Measurements from ENCODE around the gene HK1. TPM values are rescaled to one million over a fixed set of nuclear protein-coding genes. Genes with fewer than 3 reads are reported as not detected.

Gene HK1
- total RNA-seq, 1 donor from 2014 or later: 95.0 TPM

DNA sequence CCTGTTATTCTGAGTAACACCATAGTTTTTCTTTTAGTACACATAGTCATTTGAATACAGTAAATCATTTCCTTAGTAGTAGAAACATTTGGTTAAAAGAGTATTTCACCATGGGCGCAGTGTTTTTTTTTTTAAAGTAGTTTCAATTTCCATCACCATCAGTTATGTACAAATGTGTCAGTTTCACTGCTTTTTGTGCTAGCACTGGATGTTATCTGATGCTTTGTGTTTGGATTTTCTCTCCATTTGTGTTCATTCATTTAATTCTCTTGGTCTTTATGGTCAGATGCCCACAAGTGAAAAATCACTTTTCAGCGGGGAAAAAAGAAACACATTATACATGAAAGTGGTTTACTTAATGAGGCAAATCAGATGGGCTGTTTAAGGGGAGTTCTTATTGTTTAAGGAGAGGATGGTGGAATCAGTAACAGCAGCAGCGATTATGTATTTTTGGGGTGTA lies 16.0 kb upstream of the HK1 start:
- H2AFZ ChIP-seq (ENCODE audit: low read depth, low read length): no peak overlapping the region
- TF ChIP-seq EZH2 (IDR thresholded peaks at IDR 0.05; ENCODE audit: insufficient read depth, low read length): no peak
- TF ChIP-seq, protein P1, sequence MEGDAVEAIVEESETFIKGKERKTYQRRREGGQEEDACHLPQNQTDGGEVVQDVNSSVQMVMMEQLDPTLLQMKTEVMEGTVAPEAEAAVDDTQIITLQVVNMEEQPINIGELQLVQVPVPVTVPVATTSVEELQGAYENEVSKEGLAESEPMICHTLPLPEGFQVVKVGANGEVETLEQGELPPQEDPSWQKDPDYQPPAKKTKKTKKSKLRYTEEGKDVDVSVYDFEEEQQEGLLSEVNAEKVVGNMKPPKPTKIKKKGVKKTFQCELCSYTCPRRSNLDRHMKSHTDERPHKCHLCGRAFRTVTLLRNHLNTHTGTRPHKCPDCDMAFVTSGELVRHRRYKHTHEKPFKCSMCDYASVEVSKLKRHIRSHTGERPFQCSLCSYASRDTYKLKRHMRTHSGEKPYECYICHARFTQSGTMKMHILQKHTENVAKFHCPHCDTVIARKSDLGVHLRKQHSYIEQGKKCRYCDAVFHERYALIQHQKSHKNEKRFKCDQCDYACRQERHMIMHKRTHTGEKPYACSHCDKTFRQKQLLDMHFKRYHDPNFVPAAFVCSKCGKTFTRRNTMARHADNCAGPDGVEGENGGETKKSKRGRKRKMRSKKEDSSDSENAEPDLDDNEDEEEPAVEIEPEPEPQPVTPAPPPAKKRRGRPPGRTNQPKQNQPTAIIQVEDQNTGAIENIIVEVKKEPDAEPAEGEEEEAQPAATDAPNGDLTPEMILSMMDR (IDR thresholded peaks at IDR 0.05; ENCODE audit: insufficient read depth, low read depth, low read length): no peak
- no peaks in the 10 kb centered on the region for H3K9me3 ChIP-seq (ENCODE audit: insufficient read depth, low read depth, low read length)
- no peaks in the 10 kb centered on the region for H3K36me3 ChIP-seq (ENCODE audit: insufficient read depth, low read length)
- H3K9ac ChIP-seq (ENCODE audit: low read length): no peak overlapping the region
- peaks cover 26% of the 10 kb centered on the region for H3K27me3 ChIP-seq (ENCODE audit: insufficient read depth, low read length)
- H3K27ac ChIP-seq (ENCODE audit: low read depth, low read length): no peak overlapping the region
- no peak for DNase-seq (ENCODE audit: low read depth)
- no peak overlapping the region for H3K27ac Mint-ChIP-seq (ENCODE audit: unreplicated experiment)
- H3K4me2 ChIP-seq (ENCODE audit: low read length): no peak overlapping the region
- no peak overlapping the region for H3K4me3 ChIP-seq (ENCODE audit: insufficient read depth, low read depth, low read length)
- no peaks in the 10 kb centered on the region for H3K4me1 ChIP-seq (ENCODE audit: insufficient read depth, low read length)
- no peak overlapping the region for H3K4me3 Mint-ChIP-seq (ENCODE audit: unreplicated experiment)
- no peaks in the 10 kb centered on the region for H3K79me2 ChIP-seq (ENCODE audit: insufficient read depth, low read length)
- peaks cover 2% of the 10 kb centered on the region for H3K9me3 Mint-ChIP-seq (ENCODE audit: unreplicated experiment)
- H3K36me3 Mint-ChIP-seq (ENCODE audit: low read depth, unreplicated experiment): peaks cover 13% of the 10 kb centered on the region
- H3K4me1 Mint-ChIP-seq (ENCODE audit: low read depth, unreplicated experiment): no peaks in the 10 kb centered on the region
- no peaks in the 10 kb centered on the region for H4K20me1 ChIP-seq (ENCODE audit: insufficient read depth, low read length)
- peaks cover 49% of the 10 kb centered on the region for H3K27me3 Mint-ChIP-seq (ENCODE audit: low read depth, unreplicated experiment)
- no peak for FAIRE-seq

- no peak for FAIRE-seq
- no peaks in the 10 kb centered on the region for H3K9me3 Mint-ChIP-seq (ENCODE audit: unreplicated experiment)
Measured at GRCh38 chr10:69265521-69265920, 12.8 kb upstream of the HK1 start.

More at GRCh38 chr10:69265521-69265920, 12.8 kb upstream of the HK1 start:
- Histone ChIP-seq H3K4me2 (ENCODE audit: low read length) (no peak overlapping the region), H4K20me1 (ENCODE audit: insufficient read depth, low read length) (no peaks in the 10 kb centered on the region), H2AFZ (ENCODE audit: low read depth, low read length) (no peak overlapping the region), H3K79me2 (ENCODE audit: insufficient read depth, low read length) (no peaks in the 10 kb centered on the region), H3K36me3 (ENCODE audit: insufficient read depth, low read length) (no peaks in the 10 kb centered on the region), H3K27ac (ENCODE audit: low read depth, low read length) (no peak overlapping the region), H3K27me3 (ENCODE audit: insufficient read depth, low read length) (peaks cover 28% of the 10 kb centered on the region), H3K4me1 (ENCODE audit: insufficient read depth, low read length) (no peaks in the 10 kb centered on the region), H3K9me3 (ENCODE audit: insufficient read depth, low read depth, low read length) (no peaks in the 10 kb centered on the region), H3K4me3 (ENCODE audit: insufficient read depth, low read depth, low read length) (no peak overlapping the region), H3K9ac (ENCODE audit: low read length) (no peak overlapping the region)
- H3K36me3 Mint-ChIP-seq (ENCODE audit: low read depth, unreplicated experiment): peaks cover 2% of the 10 kb centered on the region
- H3K4me1 Mint-ChIP-seq (ENCODE audit: low read depth, unreplicated experiment): peaks cover 5% of the 10 kb centered on the region
- H3K27me3 Mint-ChIP-seq (ENCODE audit: low read depth, unreplicated experiment): peaks cover 39% of the 10 kb centered on the region
- DNase-seq (ENCODE audit: low read depth): no peak
- TF ChIP-seq, protein P1 (IDR thresholded peaks at IDR 0.05; ENCODE audit: insufficient read depth, low read depth, low read length): no peak
- no peak for TF ChIP-seq EZH2 (IDR thresholded peaks at IDR 0.05; ENCODE audit: insufficient read depth, low read length)
- H3K27ac Mint-ChIP-seq (ENCODE audit: unreplicated experiment): peak overlapping the region; percentile 9
- H3K4me3 Mint-ChIP-seq (ENCODE audit: unreplicated experiment): no peak overlapping the region

Measured in astrocyte (in vitro differentiated cells and primary cell).